MV-4-11 (cell line): ENCODE results near the gene UBXN10.

ENCODE experiments used
- DNase-seq: peaks from one replicate; lab custom pipeline; 2025; lab: John Stamatoyannopoulos, UW

The UBXN10 gene

GRCh38 chr1:20185834-20186782, at the start of gene UBXN10, which contains the start of gene PLA2G2C:
TSS of gene UBXN10 (plus strand) at chr1:20186096. CDS start at chr1:20190562, 4,466 bp downstream.
TSS of gene PLA2G2C (minus strand) at chr1:20186518. CDS start at chr1:20177363, 9,155 bp downstream.
- DNase-seq = no peak

GRCh38 chr1:20136249-20136648, 49.6 kb upstream of the UBXN10 start:
- no peak for DNase-seq

- no peak for DNase-seq
These were observed 48.8 kb upstream of the UBXN10 start for GRCh38 chr1:20137055-20137454.

- no peak for DNase-seq
These were observed 48.3 kb upstream of the UBXN10 start for GRCh38 chr1:20137604-20138003.

- no peak for DNase-seq
These were observed 47.5 kb upstream of the UBXN10 start for GRCh38 chr1:20138346-20138745.

GRCh38 chr1:20138961-20139550, 46.8 kb upstream of the UBXN10 start, which contains the start of gene PLA2G2F:
TSS of gene PLA2G2F (plus strand) at chr1:20139323. CDS start at chr1:20139428, 105 bp downstream.
- DNase-seq = no peak

- no peak for DNase-seq
These were observed 45.9 kb upstream of the UBXN10 start for GRCh38 chr1:20139776-20140612.

GRCh38 chr1:20141001-20141400, 44.9 kb upstream of the UBXN10 start:
- DNase-seq = no peak

- DNase-seq = no peak
These were observed 44.4 kb upstream of the UBXN10 start for GRCh38 chr1:20141466-20141865.

GRCh38 chr1:20142001-20142710, 43.7 kb upstream of the UBXN10 start:
- no peak for DNase-seq

GRCh38 chr1:20143318-20143717, 42.6 kb upstream of the UBXN10 start:
- no peak for DNase-seq

- DNase-seq = no peak
These were observed 41.9 kb upstream of the UBXN10 start for GRCh38 chr1:20143734-20144565.

GRCh38 chr1:20147846-20148570, 37.9 kb upstream of the UBXN10 start:
- DNase-seq = no peak

- DNase-seq = no peak
These were observed 37.1 kb upstream of the UBXN10 start for GRCh38 chr1:20148571-20149500.

- DNase-seq = no peak
These were observed 36.1 kb upstream of the UBXN10 start for GRCh38 chr1:20149601-20150325.

- no peak for DNase-seq
These were observed 35.6 kb upstream of the UBXN10 start for GRCh38 chr1:20150326-20150705.

- no peak for DNase-seq
These were observed 34.9 kb upstream of the UBXN10 start for GRCh38 chr1:20150969-20151368.
